ENCODE results near the gene RARG.

DNA sequence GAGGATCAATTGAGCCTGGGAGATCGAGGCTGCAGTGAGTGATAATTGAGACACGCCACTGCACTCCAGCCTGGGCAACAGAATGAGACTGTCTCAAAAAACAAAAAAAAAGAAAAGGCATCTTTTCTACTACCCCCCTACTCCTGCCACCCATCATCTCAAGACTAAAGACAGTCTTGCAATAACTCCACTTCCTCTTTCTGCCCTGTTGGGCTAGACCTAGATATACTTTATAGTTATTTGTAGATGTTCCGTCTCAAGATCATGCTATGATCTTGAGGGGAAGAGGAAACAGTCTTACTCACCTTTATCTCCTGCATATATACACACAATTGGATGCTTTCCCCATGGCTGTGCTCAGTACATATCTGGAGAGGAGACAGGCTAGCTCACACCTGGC lies 24.0 kb upstream of the RARG start:
- TF ChIP-seq EZH2 (IDR thresholded peaks at IDR 0.05; ENCODE audit: low read length) (no peak), CTCF (optimal IDR thresholded peaks at IDR 0.05 in 1 of 3, IDR thresholded peaks at IDR 0.05 in 1 of 3, conservative IDR thresholded peaks at IDR 0.05 in 1 of 3; ENCODE audit: extremely low read depth in 1 of 3, insufficient read depth in 2 of 3, low read length in 3 of 3) (no peak)
